DND-41 (cell line): ENCODE data around the gene FDXR.

ENCODE experiments used
- EZH2 ChIP-seq: IDR thresholded peaks from 3 replicates; pipeline ENCODE4 v1.6.1; 2012; ENCODE audit warnings: borderline replicate concordance, low read depth, mild to moderate bottlenecking, moderate library complexity, low read length, inconsistent platforms; ENCODE audit not compliant: severe bottlenecking
- TF ChIP-seq, protein P1 (sequence below): IDR thresholded peaks from 2 replicates; pipeline ENCODE4 v1.5.1; 2012; ENCODE audit warnings: borderline replicate concordance, low read length, moderate library complexity, mild to moderate bottlenecking; ENCODE audit not compliant: poor library complexity, severe bottlenecking; ENCODE audit errors: extremely low read depth

DNA sequence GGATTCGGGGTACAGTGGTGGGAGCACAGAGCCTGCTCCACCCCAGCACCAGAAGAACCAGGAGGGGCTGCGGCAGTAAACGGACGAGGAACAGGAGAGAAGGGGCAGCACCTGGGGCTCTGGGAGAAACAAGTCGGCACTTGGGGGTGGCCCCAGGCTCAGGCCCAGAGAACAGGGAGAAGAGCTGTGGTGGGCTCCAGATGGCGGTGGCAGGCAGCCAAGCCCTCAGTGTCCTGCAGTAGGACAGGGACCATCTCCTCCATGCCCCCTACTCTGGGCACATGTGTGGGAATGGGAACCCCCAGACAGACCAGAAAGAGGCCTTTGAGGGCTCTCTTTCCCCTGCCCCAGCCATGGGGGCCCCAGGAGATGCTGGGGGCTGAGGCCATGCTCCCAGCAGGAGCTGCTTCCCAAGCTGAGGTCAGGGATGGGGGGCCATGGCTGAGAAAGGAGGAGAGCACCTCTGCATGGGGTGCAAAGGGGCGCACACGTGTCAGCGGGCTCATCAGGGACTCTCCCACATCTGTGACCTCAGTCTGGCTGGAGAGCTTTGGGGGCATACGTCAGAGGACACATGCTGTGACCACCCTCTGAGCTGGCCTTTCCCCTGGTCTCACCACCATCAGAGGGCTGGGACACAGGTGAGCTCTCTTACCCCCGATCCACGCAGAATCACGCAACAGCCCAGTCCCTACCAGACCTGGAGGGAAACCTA, 43.5 kb upstream of the FDXR start:
- TF ChIP-seq, protein P1, sequence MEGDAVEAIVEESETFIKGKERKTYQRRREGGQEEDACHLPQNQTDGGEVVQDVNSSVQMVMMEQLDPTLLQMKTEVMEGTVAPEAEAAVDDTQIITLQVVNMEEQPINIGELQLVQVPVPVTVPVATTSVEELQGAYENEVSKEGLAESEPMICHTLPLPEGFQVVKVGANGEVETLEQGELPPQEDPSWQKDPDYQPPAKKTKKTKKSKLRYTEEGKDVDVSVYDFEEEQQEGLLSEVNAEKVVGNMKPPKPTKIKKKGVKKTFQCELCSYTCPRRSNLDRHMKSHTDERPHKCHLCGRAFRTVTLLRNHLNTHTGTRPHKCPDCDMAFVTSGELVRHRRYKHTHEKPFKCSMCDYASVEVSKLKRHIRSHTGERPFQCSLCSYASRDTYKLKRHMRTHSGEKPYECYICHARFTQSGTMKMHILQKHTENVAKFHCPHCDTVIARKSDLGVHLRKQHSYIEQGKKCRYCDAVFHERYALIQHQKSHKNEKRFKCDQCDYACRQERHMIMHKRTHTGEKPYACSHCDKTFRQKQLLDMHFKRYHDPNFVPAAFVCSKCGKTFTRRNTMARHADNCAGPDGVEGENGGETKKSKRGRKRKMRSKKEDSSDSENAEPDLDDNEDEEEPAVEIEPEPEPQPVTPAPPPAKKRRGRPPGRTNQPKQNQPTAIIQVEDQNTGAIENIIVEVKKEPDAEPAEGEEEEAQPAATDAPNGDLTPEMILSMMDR = no peak
- no peak for TF ChIP-seq EZH2
